D721Med (cell line): ENCODE measurements around the gene TCF4.

Source experiments
- DNase-seq: peaks from one replicate; pipeline ENCODE4 v3.0.0; 2011; ENCODE audit warnings: low spot score; ENCODE audit not compliant: insufficient read length
- FAIRE-seq: peaks from 2 replicates; lab custom pipeline; 2011; peaks lifted over from hg19 to GRCh38; lab: Jason Lieb, UNC
- CTCF ChIP-seq: IDR thresholded peaks from 2 replicates; pipeline ENCODE4 v1.5.1; 2012; ENCODE audit warnings: mild to moderate bottlenecking, control low read depth; ENCODE audit not compliant: insufficient read depth; ENCODE audit errors: missing control alignments

Gene TCF4

GRCh38 chr18:55439056-55439455 lies 148.9 kb downstream of the TCF4 start:
- FAIRE-seq = peak; percentile 85
- no peak for TF ChIP-seq CTCF
- DNase-seq = no peak

- DNase-seq = no peak
- no peak for FAIRE-seq
- no peak for TF ChIP-seq CTCF
Observed at GRCh38 chr18:55435592-55435991, 152.4 kb downstream of the TCF4 start.

- FAIRE-seq (no peak), DNase-seq (no peak)
- no peak for TF ChIP-seq CTCF
Observed at GRCh38 chr18:55433648-55434047, 154.3 kb downstream of the TCF4 start.

- no peak for DNase-seq
- no peak for TF ChIP-seq CTCF
- no peak for FAIRE-seq
Observed at GRCh38 chr18:55433140-55433539, 154.9 kb downstream of the TCF4 start.

GRCh38 chr18:55432307-55433040 lies 155.5 kb downstream of the TCF4 start:
- TF ChIP-seq CTCF = no peak
- DNase-seq (no peak), FAIRE-seq (peak; percentile 95)

- FAIRE-seq (no peak), DNase-seq (no peak)
- no peak for TF ChIP-seq CTCF
Observed at GRCh38 chr18:55430026-55430425, 158.0 kb downstream of the TCF4 start.

GRCh38 chr18:55427951-55428350 lies 160.0 kb downstream of the TCF4 start:
- no peak for TF ChIP-seq CTCF
- DNase-seq (no peak), FAIRE-seq (no peak)
